Measurements from ENCODE around the gene ALPL. TPM values are rescaled to one million over a fixed set of nuclear protein-coding genes. Genes with fewer than 3 reads are reported as not detected.
A peak's percentile ranks its signal among the peaks of the same experiment; 100 is the strongest.

The ALPL gene
- total and polyA plus RNA-seq, 9 of the 15 experiments (the other 6 are each of a cell fraction or from before 2014, with no cell fraction given): 0.04 to 0.38 (median 0.18) TPM; not detected in 4

DNA sequence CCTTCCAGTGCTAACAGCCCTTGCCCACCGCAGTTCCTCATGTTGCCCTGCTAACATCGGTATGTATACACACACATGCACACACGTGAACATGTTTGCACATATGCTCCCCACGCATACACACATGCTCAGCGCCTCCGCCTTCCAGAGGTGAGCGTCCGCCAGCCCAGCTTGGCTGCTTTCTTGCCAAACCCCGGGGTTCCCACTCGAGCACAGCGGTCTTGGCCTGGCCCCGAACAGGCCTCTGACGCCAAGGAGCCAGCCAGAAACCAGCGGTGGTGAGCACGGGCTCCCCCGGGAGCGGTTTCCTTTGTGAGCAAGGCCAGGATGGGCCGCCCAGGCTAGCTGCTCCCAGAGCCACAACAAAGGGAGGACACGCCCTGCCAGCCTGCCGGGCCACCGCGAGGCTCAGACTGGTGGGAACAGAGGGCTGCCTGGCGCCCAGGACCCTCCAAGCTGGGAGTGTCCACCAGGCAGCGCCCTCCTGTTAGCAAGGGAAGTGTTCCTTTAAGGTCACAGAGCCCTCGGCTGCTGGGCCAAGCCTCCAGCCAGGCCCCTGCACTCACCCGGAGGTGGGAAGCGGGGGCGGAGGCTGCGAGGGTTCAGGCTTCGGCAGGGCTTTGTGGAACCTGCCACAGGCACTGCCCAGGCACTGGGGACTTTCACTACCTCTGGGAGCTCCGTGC, 65.4 kb downstream of the ALPL start (continued):
- TF ChIP-seq ZNF41 (CRISPR knock-in tag; conservative IDR thresholded peaks at IDR 0.05): no peak
- TF ChIP-seq STAT5A (IDR thresholded peaks at IDR 0.05; ENCODE audit: borderline replicate concordance, low read length): no peak
- TF ChIP-seq ZKSCAN8 (CRISPR knock-in tag; IDR thresholded peaks at IDR 0.05): no peak
- TF ChIP-seq, protein P1, sequence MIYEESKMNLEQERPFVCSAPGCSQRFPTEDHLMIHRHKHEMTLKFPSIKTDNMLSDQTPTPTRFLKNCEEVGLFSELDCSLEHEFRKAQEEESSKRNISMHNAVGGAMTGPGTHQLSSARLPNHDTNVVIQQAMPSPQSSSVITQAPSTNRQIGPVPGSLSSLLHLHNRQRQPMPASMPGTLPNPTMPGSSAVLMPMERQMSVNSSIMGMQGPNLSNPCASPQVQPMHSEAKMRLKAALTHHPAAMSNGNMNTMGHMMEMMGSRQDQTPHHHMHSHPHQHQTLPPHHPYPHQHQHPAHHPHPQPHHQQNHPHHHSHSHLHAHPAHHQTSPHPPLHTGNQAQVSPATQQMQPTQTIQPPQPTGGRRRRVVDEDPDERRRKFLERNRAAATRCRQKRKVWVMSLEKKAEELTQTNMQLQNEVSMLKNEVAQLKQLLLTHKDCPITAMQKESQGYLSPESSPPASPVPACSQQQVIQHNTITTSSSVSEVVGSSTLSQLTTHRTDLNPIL (CRISPR knock-in tag; IDR thresholded peaks at IDR 0.05): no peak
- no peak for TF ChIP-seq POU5F1 (IDR thresholded peaks at IDR 0.05; ENCODE audit: borderline replicate concordance, low read depth, low read length, partially characterized antibody)
- no peak for TF ChIP-seq KAT8 (IDR thresholded peaks at IDR 0.05; ENCODE audit: low read depth)
- TF ChIP-seq, protein P2, sequence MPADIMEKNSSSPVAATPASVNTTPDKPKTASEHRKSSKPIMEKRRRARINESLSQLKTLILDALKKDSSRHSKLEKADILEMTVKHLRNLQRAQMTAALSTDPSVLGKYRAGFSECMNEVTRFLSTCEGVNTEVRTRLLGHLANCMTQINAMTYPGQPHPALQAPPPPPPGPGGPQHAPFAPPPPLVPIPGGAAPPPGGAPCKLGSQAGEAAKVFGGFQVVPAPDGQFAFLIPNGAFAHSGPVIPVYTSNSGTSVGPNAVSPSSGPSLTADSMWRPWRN (IDR thresholded peaks at IDR 0.05; ENCODE audit: low read depth): no peak
- no peak for TF ChIP-seq HCFC1 (IDR thresholded peaks at IDR 0.05; ENCODE audit: low read depth, low read length)
- no peak for TF ChIP-seq RBM25 (IDR thresholded peaks at IDR 0.05; ENCODE audit: low read depth, low read length, severe bottlenecking)
- TF ChIP-seq NCOA1 (IDR thresholded peaks at IDR 0.05; ENCODE audit: low read depth): no peak
- TF ChIP-seq NELFE (IDR thresholded peaks at IDR 0.05; ENCODE audit: insufficient read depth, insufficient read length): no peak
- TF ChIP-seq JUN (IDR thresholded peaks at IDR 0.05; ENCODE audit: borderline replicate concordance, low read depth, low read length): no peak
- no peak for TF ChIP-seq JUN (CRISPR knock-in tag; IDR thresholded peaks at IDR 0.05; ENCODE audit: borderline replicate concordance)
- peak; percentile 42; the same call in 1 of the 2 replicates for TF ChIP-seq ZBTB7A (IDR thresholded peaks at IDR 0.05; ENCODE audit: borderline replicate concordance, control insufficient read depth, low read depth, low read length)
- TF ChIP-seq TEAD4 (IDR thresholded peaks at IDR 0.05; ENCODE audit: low read length): no peak
- no peak for TF ChIP-seq TEAD4 (CRISPR knock-in tag; IDR thresholded peaks at IDR 0.05; ENCODE audit: borderline replicate concordance)
- TF ChIP-seq, protein P3, sequence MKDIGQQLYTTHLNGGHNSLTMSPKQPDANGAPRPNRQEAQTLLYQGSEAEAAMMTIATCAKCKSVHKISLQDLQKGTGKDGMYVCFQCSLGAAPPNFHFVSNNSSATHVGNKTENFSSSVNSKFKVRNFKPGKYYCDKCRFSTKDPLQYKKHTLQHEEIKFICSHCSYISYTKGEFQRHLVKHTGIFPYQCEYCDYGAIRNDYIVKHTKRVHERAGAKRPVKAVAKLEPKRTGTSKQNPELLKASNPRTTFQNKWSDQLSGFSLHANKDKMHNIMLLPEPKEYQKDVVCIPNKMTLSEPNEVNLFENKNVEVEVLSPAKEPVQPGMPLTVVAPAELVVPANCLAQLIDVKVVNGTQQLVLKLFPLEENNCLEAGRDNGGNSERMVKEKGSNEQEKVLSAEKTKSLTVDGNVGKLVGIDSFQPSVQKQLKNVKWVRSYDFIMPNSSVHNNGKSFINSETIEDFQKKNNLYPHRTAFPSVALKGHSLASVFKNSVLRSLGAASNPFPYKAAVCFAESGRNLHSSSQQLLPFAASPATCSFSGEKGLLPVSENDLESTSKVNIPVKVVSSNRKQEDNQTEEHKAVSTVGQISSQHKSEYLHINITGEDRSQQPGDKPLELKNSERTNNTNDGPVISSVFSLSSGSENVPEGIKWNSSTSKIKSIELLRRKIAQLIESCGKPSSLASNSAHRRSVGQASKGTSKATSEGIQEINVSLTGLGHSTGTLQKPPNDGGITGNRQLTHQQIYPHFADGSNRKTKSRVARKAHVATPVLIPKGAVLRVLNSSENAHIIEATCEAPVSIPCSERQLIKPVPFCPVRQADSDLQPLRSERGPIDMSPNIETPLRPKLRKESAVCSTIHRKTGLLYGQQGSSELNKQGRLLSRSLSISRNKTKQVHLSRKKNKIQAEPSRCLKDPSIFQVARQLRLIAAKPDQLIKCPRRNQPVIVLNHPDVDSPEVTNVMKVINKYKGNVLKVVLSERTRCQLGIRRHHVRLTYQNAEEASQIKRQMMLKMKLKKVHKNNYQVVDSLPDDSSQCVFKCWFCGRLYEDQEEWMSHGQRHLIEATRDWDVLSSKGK (CRISPR knock-in tag; IDR thresholded peaks at IDR 0.05): no peak
- TF ChIP-seq CBX3 (IDR thresholded peaks at IDR 0.05; ENCODE audit: borderline replicate concordance in 1 of 2, low read length in 2 of 2): no peak
- no peak for TF ChIP-seq FIP1L1 (IDR thresholded peaks at IDR 0.05; ENCODE audit: low read depth, low read length, poor library complexity, severe bottlenecking)
- 0 out of 4 replicates have a peak, but pooled peaks of 1 of the 2 experiments have one; percentile 9 for TF ChIP-seq RAD21 (CRISPR knock-in tag; conservative IDR thresholded peaks at IDR 0.05 in 1 of 2, IDR thresholded peaks at IDR 0.05 in 1 of 2)
- TF ChIP-seq EGR1 (conservative IDR thresholded peaks at IDR 0.05): peak; percentile 88
- TF ChIP-seq, protein P4, sequence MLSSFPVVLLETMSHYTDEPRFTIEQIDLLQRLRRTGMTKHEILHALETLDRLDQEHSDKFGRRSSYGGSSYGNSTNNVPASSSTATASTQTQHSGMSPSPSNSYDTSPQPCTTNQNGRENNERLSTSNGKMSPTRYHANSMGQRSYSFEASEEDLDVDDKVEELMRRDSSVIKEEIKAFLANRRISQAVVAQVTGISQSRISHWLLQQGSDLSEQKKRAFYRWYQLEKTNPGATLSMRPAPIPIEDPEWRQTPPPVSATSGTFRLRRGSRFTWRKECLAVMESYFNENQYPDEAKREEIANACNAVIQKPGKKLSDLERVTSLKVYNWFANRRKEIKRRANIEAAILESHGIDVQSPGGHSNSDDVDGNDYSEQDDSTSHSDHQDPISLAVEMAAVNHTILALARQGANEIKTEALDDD (IDR thresholded peaks at IDR 0.05): no peak
- no peak for TF ChIP-seq POLR2A (conservative IDR thresholded peaks at IDR 0.05)
